Endodermal cell (in vitro differentiated cells): Measurements from ENCODE around the gene EP400. TPM values are rescaled to one million over a fixed set of nuclear protein-coding genes. Genes with fewer than 3 reads are reported as not detected.

Experiments
- DNase-seq: peaks from one replicate; pipeline ENCODE4 v3.0.0-alpha.2; 2017
- H3K27ac ChIP-seq: 2 replicates; pipeline ENCODE4 v1.5.1; 2013; ENCODE audit warnings: mild to moderate bottlenecking, low read depth, low read length, moderate library complexity
- H3K27me3 ChIP-seq: 2 replicates; pipeline ENCODE4 v1.6.1; 2013; ENCODE audit warnings: mild to moderate bottlenecking, low read length, moderate library complexity; ENCODE audit not compliant: insufficient read depth, control insufficient read depth, poor library complexity, severe bottlenecking
- H3K36me3 ChIP-seq: 2 replicates; pipeline ENCODE4 v1.7.0; 2013; ENCODE audit warnings: mild to moderate bottlenecking, low read length, moderate library complexity; ENCODE audit not compliant: control insufficient read depth, insufficient read depth
- H3K4me1 ChIP-seq: one replicate; pipeline ENCODE4 v1.7.0; 2013; ENCODE audit warnings: low read length; ENCODE audit not compliant: control insufficient read depth, insufficient read depth
- H3K4me3 ChIP-seq: 2 replicates; pipeline ENCODE4 v1.5.1; 2013; ENCODE audit warnings: mild to moderate bottlenecking, low read length, moderate library complexity
- H3K9ac ChIP-seq: 2 replicates; pipeline ENCODE4 v1.6.1; 2013; ENCODE audit warnings: mild to moderate bottlenecking, low read length, moderate library complexity; ENCODE audit not compliant: poor library complexity, severe bottlenecking; ENCODE audit errors: extremely low read depth
- H3K9me3 ChIP-seq: 2 replicates; pipeline ENCODE4 v1.6.1; 2013; ENCODE audit warnings: mild to moderate bottlenecking, low read length, moderate library complexity; ENCODE audit not compliant: control insufficient read depth
- H3K27ac Mint-ChIP-seq: 2 replicates; pipeline ENCODE4 v1.8.0; 2020; ENCODE audit warnings: mixed read lengths
- H3K27me3 Mint-ChIP-seq: 2 replicates; pipeline ENCODE4 v1.8.0; 2021; ENCODE audit warnings: mild to moderate bottlenecking, mixed read lengths; ENCODE audit not compliant: insufficient read depth
- H3K36me3 Mint-ChIP-seq: 2 replicates; pipeline ENCODE4 v1.8.0; 2020; ENCODE audit warnings: low read depth, mixed read lengths
- H3K4me1 Mint-ChIP-seq: 2 replicates; pipeline ENCODE4 v1.8.0; 2020; ENCODE audit warnings: mixed read lengths
- H3K4me3 Mint-ChIP-seq: 2 replicates; pipeline ENCODE4 v1.8.0; 2020; ENCODE audit warnings: mild to moderate bottlenecking, moderate library complexity, mixed read lengths
- H3K9me3 Mint-ChIP-seq: 2 replicates; pipeline ENCODE4 v1.8.0; 2020; ENCODE audit warnings: mild to moderate bottlenecking, mixed read lengths
- CTCF ChIP-seq: fragments of 200-600 bp; sonication (generic); conservative IDR thresholded peaks from 2 replicates; pipeline ENCODE4 v1.5.0; 2021; ENCODE audit warnings: antibody characterized with exemption, mild to moderate bottlenecking
- WGBS, 2 experiments: methylation state at CpG; one replicate each; pipeline versions ENCODE4 v1.1.5 to v1.1.7; 2013; ENCODE audit warnings: missing lambda C conversion rate in 2 of 2, mixed read lengths in 1 of 2; ENCODE audit not compliant: insufficient coverage in 1 of 2, insufficient read length in 1 of 2; 5-methylcytosine and 5-hydroxymethylcytosine counted together
- total RNA-seq, 2 donors: library from RNA; stranded (reverse); fragmentation: NEBNext Ultra II Directional in 1 of 2; extraction: Animal tissue kit (Norgen Biotek cat#: 25700) in 1 of 2; gene quantifications; 2 replicates in 1 of 2; 3 replicates in 1 of 2; pipeline ENCODE4 v1.2.1, GENCODE V29; 2021

Gene EP400
- total RNA-seq, 2 donors from 2014 or later = 64.7 to 78.3 TPM

GRCh38 chr12:132063491-132063890 is 113.7 kb downstream of the EP400 start:
- TF ChIP-seq CTCF = no peak
- Mint-ChIP-seq H3K27ac (no peak overlapping the region), H3K36me3 (peaks cover 68% of the 10 kb centered on the region), H3K9me3 (no peaks in the 10 kb centered on the region), H3K4me1 (no peaks in the 10 kb centered on the region), H3K4me3 (no peak overlapping the region), H3K27me3 (no peaks in the 10 kb centered on the region)
- Histone ChIP-seq H3K4me3 (no peak overlapping the region), H3K9me3 (no peaks in the 10 kb centered on the region), H3K9ac (no peak overlapping the region), H3K27ac (no peak overlapping the region), H3K36me3 (peaks cover 47% of the 10 kb centered on the region), H3K4me1 (no peaks in the 10 kb centered on the region), H3K27me3 (no peaks in the 10 kb centered on the region)
- 86 to 95% methylated on average over 6 to 10 of the region's 10 CpGs for WGBS, 2 experiments
- DNase-seq = no peak

- Histone ChIP-seq H3K27ac (no peak overlapping the region), H3K4me3 (no peak overlapping the region), H3K9ac (no peak overlapping the region), H3K27me3 (no peaks in the 10 kb centered on the region), H3K36me3 (peaks cover 47% of the 10 kb centered on the region), H3K9me3 (no peaks in the 10 kb centered on the region), H3K4me1 (no peaks in the 10 kb centered on the region)
- WGBS, 2 experiments = 95 to 97% methylated on average over 11 to 19 of the region's 19 CpGs
- H3K4me1 Mint-ChIP-seq = no peaks in the 10 kb centered on the region
- no peak overlapping the region for H3K4me3 Mint-ChIP-seq
- H3K27ac Mint-ChIP-seq = no peak overlapping the region
- TF ChIP-seq CTCF = no peak
- H3K9me3 Mint-ChIP-seq = no peaks in the 10 kb centered on the region
- peaks cover 66% of the 10 kb centered on the region for H3K36me3 Mint-ChIP-seq
- H3K27me3 Mint-ChIP-seq = no peaks in the 10 kb centered on the region
- no peak for DNase-seq
Observed at GRCh38 chr12:132064631-132065030, 114.9 kb downstream of the EP400 start.

GRCh38 chr12:132065203-132065602 is 115.5 kb downstream of the EP400 start:
- peaks cover 62% of the 10 kb centered on the region for H3K36me3 Mint-ChIP-seq
- no peak overlapping the region for H3K9ac ChIP-seq
- H3K36me3 ChIP-seq = peaks cover 52% of the 10 kb centered on the region
- no peak overlapping the region for H3K4me3 ChIP-seq
- no peaks in the 10 kb centered on the region for H3K27me3 Mint-ChIP-seq
- H3K4me3 Mint-ChIP-seq = no peak overlapping the region
- WGBS, 2 experiments = 95 to 96% methylated on average over 9 to 10 of the region's 10 CpGs
- no peak for TF ChIP-seq CTCF
- H3K9me3 Mint-ChIP-seq = no peaks in the 10 kb centered on the region
- H3K27me3 ChIP-seq = no peaks in the 10 kb centered on the region
- no peaks in the 10 kb centered on the region for H3K9me3 ChIP-seq
- no peaks in the 10 kb centered on the region for H3K4me1 Mint-ChIP-seq
- no peaks in the 10 kb centered on the region for H3K4me1 ChIP-seq
- no peak overlapping the region for H3K27ac ChIP-seq
- no peak for DNase-seq
- H3K27ac Mint-ChIP-seq = no peak overlapping the region
